HG02798 (cell line): ENCODE data around the gene BSG.

Source experiments
- ATAC-seq: cut with Tn5 transposase; IDR thresholded peaks from one replicate; pipeline ENCODE4 v1.9.1; 2021; ENCODE audit warnings: mild to moderate bottlenecking; ENCODE audit not compliant: unreplicated experiment, poor library complexity

BSG gene

GRCh38 chr19:570937-571565, 1.3 kb upstream of the BSG start:
- no peak for ATAC-seq

- no peak for ATAC-seq
These were observed 826 bp upstream of the BSG start for GRCh38 chr19:571566-571974.

DNA sequence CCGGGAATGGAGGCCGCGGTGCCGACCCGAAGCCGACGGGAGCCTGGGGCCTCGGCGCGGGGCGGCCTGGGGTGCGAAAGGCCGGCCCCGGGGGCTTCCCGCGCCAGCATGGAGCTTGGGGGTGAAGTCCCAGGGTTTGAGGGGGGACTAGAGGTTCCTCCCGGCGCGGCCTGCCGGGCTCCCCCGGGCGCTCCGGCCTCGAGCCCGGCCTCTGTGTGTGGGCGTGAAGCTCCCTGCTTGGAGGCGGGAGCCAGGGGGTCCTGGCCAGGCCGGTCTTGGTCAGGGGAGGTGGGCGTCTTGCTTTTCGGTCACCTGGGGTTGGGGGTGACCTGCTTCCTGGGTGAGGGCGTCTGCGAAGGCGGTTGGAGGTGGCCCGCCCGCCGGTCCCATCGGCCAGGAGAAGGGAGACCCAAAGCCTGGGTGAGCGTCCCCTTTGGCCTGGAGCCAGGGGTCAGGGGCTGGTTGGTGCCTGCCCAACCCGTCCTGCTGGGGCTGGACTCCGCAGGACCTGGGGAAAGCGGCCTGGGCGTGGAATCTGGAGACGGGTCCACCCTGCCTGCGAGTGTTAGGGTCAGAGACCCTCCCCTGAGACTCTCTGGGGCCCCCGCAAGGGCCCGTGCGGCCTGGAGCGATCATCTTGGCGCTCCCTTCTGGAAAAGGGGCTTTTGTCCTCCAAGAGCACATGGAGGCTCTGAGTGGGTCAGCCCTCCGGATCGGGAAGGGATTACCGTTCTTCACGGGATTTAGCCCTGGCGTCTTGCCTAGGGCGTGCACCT, 535 bp downstream of the BSG start:
- no peak for ATAC-seq

GRCh38 chr19:573519-573825, 1.1 kb downstream of the BSG start:
- no peak for ATAC-seq

- ATAC-seq = no peak
These were observed 2.5 kb downstream of the BSG start for GRCh38 chr19:574658-575526.

DNA sequence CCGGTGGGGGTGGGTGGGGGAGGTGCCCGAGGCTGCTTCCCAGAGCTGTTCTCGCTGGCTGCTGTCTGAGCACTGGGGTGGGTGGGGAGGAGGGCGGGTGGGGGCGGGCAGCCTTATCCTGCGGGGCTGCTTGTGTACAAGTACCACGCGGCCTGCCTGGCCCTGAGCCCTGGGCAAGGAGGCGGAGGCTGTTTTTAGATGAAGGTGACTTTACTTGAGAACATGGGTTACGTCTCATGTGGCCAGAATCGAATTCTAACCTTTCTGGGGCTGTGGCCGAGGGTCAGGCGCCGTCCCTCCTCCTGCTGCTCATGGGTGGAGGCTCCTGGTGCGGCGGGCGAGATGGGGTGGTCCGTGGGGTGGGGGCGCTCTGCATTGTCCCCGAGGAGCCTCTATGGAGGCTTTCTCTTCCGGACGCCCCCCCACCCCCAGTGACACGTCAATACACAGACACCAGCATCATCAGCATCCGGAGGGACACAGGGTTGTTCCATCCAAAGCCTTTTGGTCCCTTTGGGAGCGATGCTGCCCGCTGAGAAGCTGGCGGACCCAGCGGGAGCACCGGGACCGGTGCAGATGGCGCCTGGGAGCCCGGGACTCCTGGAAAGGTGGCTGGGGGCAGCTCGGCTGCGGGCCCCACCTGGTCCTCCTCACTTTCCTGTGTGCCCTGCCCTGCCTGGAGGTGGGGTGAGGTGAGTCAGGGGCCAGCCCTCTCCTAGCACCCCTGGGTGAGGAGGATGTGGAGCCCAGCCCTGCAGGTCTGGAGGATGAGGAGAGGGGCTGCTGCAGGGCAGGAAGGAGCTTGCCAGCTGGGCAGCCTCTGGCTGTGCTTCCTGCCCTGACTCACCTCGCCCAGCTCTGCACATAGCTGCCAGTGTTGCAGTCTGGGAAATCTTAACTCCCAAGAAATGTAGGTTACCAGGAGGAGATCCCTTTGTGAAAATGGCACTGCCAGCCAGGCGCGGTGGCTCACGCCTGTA, 3.4 kb downstream of the BSG start:
- ATAC-seq = no peak

DNA sequence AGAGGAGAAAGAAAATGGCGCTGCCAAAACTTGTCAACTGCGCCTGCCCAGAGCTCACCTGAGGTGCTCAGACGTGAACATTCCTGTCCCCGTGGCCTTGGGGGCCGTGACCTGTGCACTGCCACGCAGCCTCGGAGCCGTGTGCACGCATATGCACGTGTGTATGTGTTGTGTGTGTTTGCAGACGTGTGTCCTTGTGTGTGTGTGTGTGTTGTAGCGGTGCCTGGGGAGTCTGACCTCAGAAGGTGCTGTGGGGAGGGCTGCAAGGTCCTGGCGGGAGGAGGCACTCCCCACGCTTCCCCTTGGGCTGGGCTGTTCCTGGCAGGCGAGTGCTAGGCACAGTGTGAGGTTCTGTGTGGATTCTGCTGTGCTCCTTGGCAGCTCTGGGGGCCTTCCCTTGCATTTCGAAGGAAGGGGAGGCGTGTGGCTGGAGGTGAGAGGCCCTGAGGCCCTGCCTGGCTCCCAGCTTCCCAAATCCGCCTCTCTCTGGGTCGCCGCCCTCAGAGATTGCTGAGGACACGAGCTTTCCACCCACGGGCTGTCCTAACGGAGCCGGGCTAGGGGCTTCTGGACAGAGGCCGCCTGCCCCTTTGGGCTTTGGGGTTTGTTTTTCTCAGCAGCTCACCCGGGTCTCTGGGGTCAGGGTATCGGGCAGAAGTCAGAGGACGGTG, 4.5 kb downstream of the BSG start:
- ATAC-seq = no peak

DNA sequence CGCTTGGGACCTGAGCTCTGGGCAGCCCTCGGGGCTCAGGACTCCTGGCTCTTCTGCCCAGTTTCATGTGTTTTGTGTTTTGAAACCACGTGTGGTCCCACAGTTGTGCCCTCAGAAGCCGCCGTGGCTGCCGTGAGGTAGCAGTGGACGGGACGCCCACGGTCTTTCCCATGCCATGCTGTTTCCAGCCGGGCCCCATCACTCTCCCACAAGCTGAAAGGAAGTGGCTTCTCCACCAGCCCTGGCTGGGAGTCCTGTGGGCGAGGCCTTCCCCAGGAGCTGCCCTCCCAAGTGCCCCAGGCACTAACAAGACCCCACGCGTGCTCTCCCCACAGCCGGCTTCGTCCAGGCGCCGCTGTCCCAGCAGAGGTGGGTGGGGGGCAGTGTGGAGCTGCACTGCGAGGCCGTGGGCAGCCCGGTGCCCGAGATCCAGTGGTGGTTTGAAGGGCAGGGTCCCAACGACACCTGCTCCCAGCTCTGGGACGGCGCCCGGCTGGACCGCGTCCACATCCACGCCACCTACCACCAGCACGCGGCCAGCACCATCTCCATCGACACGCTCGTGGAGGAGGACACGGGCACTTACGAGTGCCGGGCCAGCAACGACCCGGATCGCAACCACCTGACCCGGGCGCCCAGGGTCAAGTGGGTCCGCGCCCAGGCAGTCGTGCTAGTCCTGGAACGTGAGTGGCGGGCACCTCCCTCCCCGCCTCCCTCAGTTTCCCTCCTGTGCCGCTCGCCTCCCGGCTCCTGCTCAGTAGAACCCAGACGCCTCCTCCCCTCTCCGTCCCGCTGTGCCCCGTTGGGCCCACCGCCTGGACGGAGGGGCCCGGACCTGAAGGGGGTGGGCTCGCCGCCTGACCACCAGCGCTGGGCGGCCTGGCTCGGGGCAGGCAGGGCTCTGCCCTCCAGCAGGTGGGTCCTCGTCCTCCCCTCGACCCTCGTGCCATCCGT, 5.3 kb downstream of the BSG start:
- ATAC-seq = no peak

GRCh38 chr19:579111-579841, 6.9 kb downstream of the BSG start:
- ATAC-seq = no peak

DNA sequence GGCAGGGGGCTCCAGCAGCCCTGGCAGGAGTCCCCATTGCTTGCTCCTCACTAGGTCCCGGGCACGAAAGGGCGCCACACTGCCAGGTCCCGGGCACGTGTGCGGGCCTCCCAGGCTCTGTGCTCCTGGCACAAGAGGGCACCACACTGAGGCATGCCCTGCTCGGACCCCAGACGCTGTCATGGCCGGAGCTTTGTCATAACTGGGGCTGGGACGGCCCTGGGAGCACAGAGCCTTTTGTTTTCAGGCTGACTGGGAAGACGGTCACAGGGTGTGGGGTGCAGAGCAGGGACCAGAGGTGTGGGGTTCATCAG, 7.4 kb downstream of the BSG start:
- ATAC-seq = no peak

- no peak for ATAC-seq
These were observed 8.0 kb downstream of the BSG start for GRCh38 chr19:580274-580835.

- ATAC-seq = no peak
These were observed 9.2 kb downstream of the BSG start for GRCh38 chr19:581399-582111.

DNA sequence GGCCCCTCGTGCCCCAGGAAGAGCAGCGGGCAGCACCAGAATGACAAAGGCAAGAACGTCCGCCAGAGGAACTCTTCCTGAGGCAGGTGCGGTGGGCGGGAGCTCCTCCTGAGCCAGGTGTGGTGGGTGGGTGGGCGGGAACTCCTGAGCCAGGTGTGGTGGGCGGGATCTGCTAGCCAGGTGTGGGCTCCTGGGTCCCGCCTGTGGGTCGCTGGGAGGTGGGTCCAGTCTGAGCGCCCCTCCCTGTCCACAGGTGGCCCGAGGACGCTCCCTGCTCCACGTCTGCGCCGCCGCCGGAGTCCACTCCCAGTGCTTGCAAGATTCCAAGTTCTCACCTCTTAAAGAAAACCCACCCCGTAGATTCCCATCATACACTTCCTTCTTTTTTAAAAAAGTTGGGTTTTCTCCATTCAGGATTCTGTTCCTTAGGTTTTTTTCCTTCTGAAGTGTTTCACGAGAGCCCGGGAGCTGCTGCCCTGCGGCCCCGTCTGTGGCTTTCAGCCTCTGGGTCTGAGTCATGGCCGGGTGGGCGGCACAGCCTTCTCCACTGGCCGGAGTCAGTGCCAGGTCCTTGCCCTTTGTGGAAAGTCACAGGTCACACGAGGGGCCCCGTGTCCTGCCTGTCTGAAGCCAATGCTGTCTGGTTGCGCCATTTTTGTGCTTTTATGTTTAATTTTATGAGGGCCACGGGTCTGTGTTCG, 10.3 kb downstream of the BSG start:
- ATAC-seq = no peak

DNA sequence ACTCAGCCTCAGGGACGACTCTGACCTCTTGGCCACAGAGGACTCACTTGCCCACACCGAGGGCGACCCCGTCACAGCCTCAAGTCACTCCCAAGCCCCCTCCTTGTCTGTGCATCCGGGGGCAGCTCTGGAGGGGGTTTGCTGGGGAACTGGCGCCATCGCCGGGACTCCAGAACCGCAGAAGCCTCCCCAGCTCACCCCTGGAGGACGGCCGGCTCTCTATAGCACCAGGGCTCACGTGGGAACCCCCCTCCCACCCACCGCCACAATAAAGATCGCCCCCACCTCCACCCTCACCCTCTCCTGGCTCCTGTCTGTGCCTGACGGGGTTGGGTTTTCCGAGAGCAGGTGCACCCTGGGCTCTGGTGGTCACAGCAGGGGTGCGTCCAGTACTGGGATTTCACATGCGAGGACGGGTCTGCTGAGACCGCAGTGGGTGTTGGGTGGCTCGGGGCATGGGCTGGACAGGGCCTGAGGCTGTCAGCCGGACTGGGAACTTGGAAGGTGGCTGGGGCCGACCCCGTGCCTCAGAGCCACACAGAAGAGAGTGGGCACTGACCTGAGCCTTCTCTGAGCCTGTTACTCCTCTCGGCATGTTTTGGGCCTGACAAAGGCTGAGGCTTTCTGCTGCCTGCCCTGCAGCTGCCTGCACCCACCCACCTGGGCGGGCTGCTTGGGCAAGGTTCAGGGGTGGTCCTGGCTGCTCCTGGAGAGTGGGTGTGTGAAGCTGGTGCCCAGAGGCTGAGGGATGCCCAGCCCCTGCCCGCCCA, 11.0 kb downstream of the BSG start:
- ATAC-seq = no peak

DNA sequence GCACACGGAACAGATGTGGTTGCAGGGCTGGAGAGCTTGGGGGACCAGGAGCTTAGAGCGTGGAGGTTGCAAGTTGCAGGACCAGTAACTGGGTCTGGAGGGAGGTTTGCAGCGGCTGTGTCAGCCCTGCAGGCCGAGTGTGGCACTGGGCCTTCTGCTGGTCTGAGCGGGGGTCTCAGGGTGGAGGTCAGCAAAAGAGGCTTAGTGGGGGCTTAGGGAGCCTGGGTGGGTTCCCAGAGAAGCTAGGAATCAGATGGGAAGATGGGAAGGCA, 11.5 kb downstream of the BSG start:
- no peak for ATAC-seq
